GM12878 (cell line): ENCODE results near the gene INPP4B. TPM values are rescaled to one million over a fixed set of nuclear protein-coding genes. Genes with fewer than 3 reads are reported as not detected.

Experiments
- ATAC-seq: fragments of 200-7000 bp; cut with Tn5 transposase; 3 replicates; pipeline ENCODE4 v1.9.1; 2020; ENCODE audit warnings: mild to moderate bottlenecking, moderate library complexity
- BruUV-seq: library from RNA; stranded (reverse); fragments of 400-500 nt; replicated peaks from 2 replicates; lab custom pipeline; 2021; lab: Mats Ljungman, UMichigan
- CTCF ChIA-PET: fragments of 300-600 bp; sonication (Branson Sonifier 250); formaldehyde crosslinking; extraction: SDS; loops from one replicate; lab custom pipeline; 2021; ENCODE audit warnings: inconsistent platforms; lab: Yijun Ruan, JAX
- POLR2A ChIA-PET: fragments of 350-600 bp; formaldehyde crosslinking; extraction: SDS; loops from one replicate; lab custom pipeline; 2021; ENCODE audit warnings: inconsistent platforms; lab: Charles Lee
- RAD21 ChIA-PET: fragments of 300-600 bp; sonication (Branson Sonifier 250); formaldehyde crosslinking; loops from one replicate; lab custom pipeline; 2023; ENCODE audit warnings: antibody characterized with exemption; ENCODE audit not compliant: unreplicated experiment; lab: Charles Lee
- SMC1A ChIA-PET: fragments of 300-600 bp; sonication (Branson Sonifier 250); formaldehyde crosslinking; loops from one replicate; lab custom pipeline; 2023; ENCODE audit not compliant: unreplicated experiment, uncharacterized antibody; lab: Charles Lee
- DNase-seq: peaks from one replicate; pipeline ENCODE4 v3.0.0-alpha.2; 2011; ENCODE audit warnings: low read depth, low spot score
- FAIRE-seq: peaks from 3 replicates; lab custom pipeline; 2011; peaks lifted over from hg19 to GRCh38; lab: Jason Lieb, UNC
- H2AFZ ChIP-seq: 2 replicates; pipeline ENCODE4 v1.6.0; 2011; ENCODE audit warnings: low read depth, low read length, control low read depth; ENCODE audit not compliant: control insufficient read depth
- H3K27ac ChIP-seq: 2 replicates; pipeline ENCODE4 v1.5.1; 2011; ENCODE audit warnings: control low read depth; ENCODE audit not compliant: control insufficient read depth, insufficient read depth
- H3K27me3 ChIP-seq, 2 experiments: replicated peaks in 1 of 2; 2 replicates each; pipeline versions ENCODE4 v1.6.0 to v1.6.1; 2011; ENCODE audit warnings: low read length in 1 of 2; ENCODE audit not compliant: control insufficient read depth in 2 of 2, insufficient read depth in 2 of 2
- H3K36me3 ChIP-seq, 2 experiments: 2 replicates each; pipeline ENCODE4 v1.5.1; 2011; ENCODE audit warnings: low read length in 1 of 2; ENCODE audit not compliant: control insufficient read depth in 2 of 2, insufficient read depth in 2 of 2
- H3K4me1 ChIP-seq: 2 replicates; pipeline ENCODE4 v1.6.1; 2011; ENCODE audit warnings: mild to moderate bottlenecking, low read length, moderate library complexity, mixed read lengths; ENCODE audit not compliant: control insufficient read depth, insufficient read depth
- H3K4me2 ChIP-seq: 2 replicates; pipeline ENCODE4 v1.6.0; 2011; ENCODE audit warnings: control low read depth; ENCODE audit not compliant: control insufficient read depth, insufficient read depth
- H3K4me3 ChIP-seq: fragments of 200-600 bp; sonication (generic); 2 replicates; pipeline ENCODE4 v1.5.1; 2016
- H3K79me2 ChIP-seq: 2 replicates; pipeline ENCODE4 v1.6.0; 2011; ENCODE audit warnings: low read length; ENCODE audit not compliant: control insufficient read depth, insufficient read depth
- H3K9ac ChIP-seq: 2 replicates; pipeline ENCODE4 v1.8.0; 2011; ENCODE audit warnings: low read length, control low read depth, mixed read lengths; ENCODE audit not compliant: control insufficient read depth, insufficient read depth
- H3K9me3 ChIP-seq: replicated peaks from 3 replicates; pipeline ENCODE4 v1.5.1; 2011; ENCODE audit warnings: mild to moderate bottlenecking, low read length; ENCODE audit not compliant: control insufficient read depth, insufficient read depth
- H4K20me1 ChIP-seq: 2 replicates; pipeline ENCODE4 v1.6.0; 2011; ENCODE audit not compliant: control insufficient read depth, insufficient read depth
- ASH2L ChIP-seq: fragments of 300-600, 200-600 bp; sonication (generic); IDR thresholded peaks from 2 replicates; pipeline ENCODE4 v1.6.1; 2017; ENCODE audit warnings: low read depth, mild to moderate bottlenecking, borderline replicate concordance
- BCL11A ChIP-seq: IDR thresholded peaks from 2 replicates; pipeline ENCODE4 v1.6.1; 2011; ENCODE audit warnings: low read depth, low read length
- BHLHE40 ChIP-seq, 2 experiments: fragments of 450-650 bp in 1 of 2; IDR thresholded peaks; 2 replicates each; pipeline ENCODE4 v1.6.1; 2011 to 2017; ENCODE audit warnings: low read depth in 2 of 2, borderline replicate concordance in 1 of 2, improper control_type of control experiment in 1 of 2, low read length in 1 of 2, mild to moderate bottlenecking in 1 of 2
- CBX3 ChIP-seq: fragments of 200-600 bp; sonication (generic); IDR thresholded peaks from 2 replicates; pipeline ENCODE4 v1.6.1; 2016; ENCODE audit warnings: low read depth, borderline replicate concordance
- E2F8 ChIP-seq: fragments of 450-650 bp; IDR thresholded peaks from 2 replicates; pipeline ENCODE4 v1.6.1; 2018; ENCODE audit warnings: mild to moderate bottlenecking, low read depth, moderate library complexity; ENCODE audit not compliant: partially characterized antibody
- E4F1 ChIP-seq: fragments of 450-650 bp; IDR thresholded peaks from 2 replicates; pipeline ENCODE4 v1.6.1; 2018; ENCODE audit warnings: borderline replicate concordance, mild to moderate bottlenecking; ENCODE audit not compliant: partially characterized antibody
- FOXM1 ChIP-seq: IDR thresholded peaks from 2 replicates; pipeline ENCODE4 v1.6.1; 2012; ENCODE audit warnings: low read depth, mild to moderate bottlenecking, inconsistent platforms, low read length, moderate library complexity
- HSF1 ChIP-seq: fragments of 150-350 bp; IDR thresholded peaks from 2 replicates; pipeline ENCODE4 v1.6.1; 2014; ENCODE audit warnings: mild to moderate bottlenecking, low read depth, low read length
- PAX8 ChIP-seq: fragments of 450-650 bp; IDR thresholded peaks from 2 replicates; pipeline ENCODE4 v1.6.1; 2017; ENCODE audit warnings: mild to moderate bottlenecking, moderate library complexity
- PKNOX1 ChIP-seq: fragments of 450-650 bp; IDR thresholded peaks from 2 replicates; pipeline ENCODE4 v1.6.1; 2016; ENCODE audit warnings: mild to moderate bottlenecking
- RAD51 ChIP-seq: fragments of 450-650 bp; IDR thresholded peaks from 2 replicates; pipeline ENCODE4 v1.6.1; 2016; ENCODE audit warnings: moderate library complexity, mild to moderate bottlenecking, inconsistent platforms
- SKIL ChIP-seq: fragments of 450-650 bp; IDR thresholded peaks from 2 replicates; pipeline ENCODE4 v1.6.1; 2017; ENCODE audit warnings: mild to moderate bottlenecking, low read depth, inconsistent platforms; ENCODE audit not compliant: poor library complexity, severe bottlenecking
- WGBS: methylation state at CpG from one replicate; pipeline ENCODE4 v1.1.6; 2016; ENCODE audit warnings: low lambda C conversion rate; ENCODE audit not compliant: insufficient replicate concordance, insufficient coverage; ENCODE audit errors: missing lambda C conversion rate; 5-methylcytosine and 5-hydroxymethylcytosine counted together
- in situ Hi-C: fragments of 300-500 bp; cut with MboI; formaldehyde crosslinking; loops from 9 replicates; pipeline ENCODE4 v1.14.3; 2018; ENCODE audit warnings: mixed read lengths
- intact Hi-C: fragments of 100-400 bp; cut with micrococcal nuclease; formaldehyde crosslinking; loops from one replicate; pipeline ENCODE4 v1.14.2; 2022; ENCODE audit not compliant: unreplicated experiment
- polyA plus RNA-seq, 11 experiments: library from polyadenylated mRNA; depleted of rRNA in 4 of 11; unstranded in 6 of 11; stranded (reverse) in 5 of 11; fragments of >200 nt; fragmentation: Nextera tagmentation in 4 of 11; fragmentation: Illumina TruSeq in 1 of 11; extraction: Ambion mirVana in 4 of 11; extraction: Trizol in 1 of 11; gene quantifications; 1 replicate in 1 of 11; 2 replicates in 10 of 11; pipeline versions ENCODE4 v1.2.1 to v1.2.3, GENCODE V29; 2011 to 2016; ENCODE audit warnings: inconsistent platforms in 2 of 11, missing spikeins in 2 of 11, low read depth in 1 of 11
- total RNA-seq, 4 experiments: library from RNA; depleted of rRNA in 3 of 4; stranded (reverse); fragments of >200 nt in 3 of 4; fragmentation: Illumina TruSeq in 1 of 4; extraction: Trizol in 1 of 4; gene quantifications; 2 replicates each; pipeline versions ENCODE4 v1.2.1 to v1.2.3, GENCODE V29; 2013 to 2021

Gene INPP4B
- total and polyA plus RNA-seq, 10 of the 15 experiments (the other 5 are each of a cell fraction or from before 2014, with no cell fraction given): 0.53 to 11.2 (median 0.95) TPM

GRCh38 chr4:142858446-142858845 is 12.3 kb upstream of the INPP4B start (continued):
- TF ChIP-seq SKIL: no peak
- no peak for TF ChIP-seq E4F1

- intact Hi-C loops (no loop called here), in situ Hi-C loops (no loop called here)
- POLR2A ChIA-PET: no interaction called here
- FAIRE-seq: no peak
- Histone ChIP-seq H3K79me2 (no peaks in the 10 kb centered on the region), H3K4me1 (no peaks in the 10 kb centered on the region), H2AFZ (no peak overlapping the region), H4K20me1 (no peaks in the 10 kb centered on the region), H3K4me2 (no peak overlapping the region), H3K27ac (no peak overlapping the region), H3K9ac (no peak overlapping the region), H3K27me3 (no peaks in the 10 kb centered on the region), H3K4me3 (no peak overlapping the region), H3K9me3 (no peaks in the 10 kb centered on the region), H3K36me3 (no peaks in the 10 kb centered on the region)
- SMC1A ChIA-PET: no interaction called here
- 23% methylated on average over 2 of the region's 2 CpGs for WGBS
- no TSS peak for BruUV-seq
- DNase-seq: no peak
- RAD21 ChIA-PET: no interaction called here
- ATAC-seq: no peak
- CTCF ChIA-PET: no interaction called here
- TF ChIP-seq FOXM1 (no peak), PAX8 (no peak), RAD51 (no peak), E2F8 (no peak), PKNOX1 (no peak), BHLHE40 (IDR thresholded peaks at IDR 0.05; ENCODE audit: borderline replicate concordance in 1 of 2, low read depth in 2 of 2, low read length in 1 of 2) (no peak), CBX3 (no peak), BCL11A (no peak), HSF1 (no peak), ASH2L (no peak)
These were observed 10.5 kb upstream of the INPP4B start for GRCh38 chr4:142856576-142856975.
